Breast epithelium (tissue), 3 donors: Measurements from ENCODE around the gene NMUR2.

ENCODE experiments used
- CTCF ChIP-seq, 3 donors: fragments of 450-650 bp; IDR thresholded peaks; one replicate each; pipeline ENCODE4 v1.5.1; 2016 to 2017; ENCODE audit warnings: antibody characterized with exemption in 3 of 3, mild to moderate bottlenecking in 3 of 3, moderate library complexity in 3 of 3
- POLR2A ChIP-seq: fragments of 450-650 bp; IDR thresholded peaks from one replicate; pipeline ENCODE4 v1.6.1; 2016; ENCODE audit warnings: antibody characterized with exemption, mild to moderate bottlenecking, moderate library complexity
- POLR2AphosphoS5 ChIP-seq, 3 donors: sonication (generic); formaldehyde crosslinking; IDR thresholded peaks; one replicate each; pipeline ENCODE4 v1.6.1; 2017; ENCODE audit warnings: antibody characterized with exemption in 3 of 3

- TF ChIP-seq CTCF (IDR thresholded peaks at IDR 0.05) (no peak), POLR2A (no peak), POLR2AphosphoS5 (IDR thresholded peaks at IDR 0.05) (no peak)
These were observed 40.9 kb downstream of the NMUR2 start for GRCh38 chr5:152364172-152364571.
